ENCODE measurements around the gene PBX2. TPM values are rescaled to one million over a fixed set of nuclear protein-coding genes. Genes with fewer than 3 reads are reported as not detected.

PBX2 gene
- total and polyA plus RNA-seq, 2 of the 4 experiments (the other 2 are of a cell fraction): 17.7 to 56.8 TPM

DNA sequence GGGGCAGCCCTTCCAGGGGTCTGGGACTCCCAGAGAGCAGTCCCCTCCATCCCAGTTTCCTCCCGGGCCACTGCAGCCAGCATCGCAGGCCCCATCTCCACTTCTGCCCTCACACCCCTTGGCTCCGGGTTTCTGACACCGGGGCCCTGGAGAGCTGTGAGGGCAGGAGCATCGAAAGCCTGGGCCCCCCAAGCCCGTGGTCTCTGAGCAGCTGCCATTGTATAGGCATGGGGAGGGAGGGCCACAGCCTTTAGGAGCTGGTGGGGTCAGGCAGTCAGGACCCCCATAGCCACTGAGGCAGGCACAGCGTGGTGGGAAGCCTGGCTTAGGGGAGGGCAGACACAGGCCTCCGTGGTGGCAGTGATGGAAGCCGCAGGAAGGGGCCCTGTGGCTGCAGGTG lies 12.2 kb upstream of the PBX2 start:
- peaks cover 10% of the 10 kb centered on the region; the same call in 1 of the 2 replicates for H3K27me3 ChIP-seq (ENCODE audit: control insufficient read depth, insufficient read depth, low read length)
- no peak overlapping the region for H2AK9ac ChIP-seq (replicated peaks; ENCODE audit: low read depth, low read length, poor library complexity)
- no peak overlapping the region for H2AFZ ChIP-seq (replicated peaks; ENCODE audit: low read length, poor library complexity)
- no peak overlapping the region for H4K5ac ChIP-seq (ENCODE audit: low read depth, low read length)
- BruUV-seq (replicated peaks): no TSS peak
- no peak overlapping the region for H3K23ac ChIP-seq (ENCODE audit: low read depth, low read length)
- H3K9me3 ChIP-seq (ENCODE audit: control insufficient read depth, insufficient read depth, low read length): no peaks in the 10 kb centered on the region
- dilution Hi-C loops (cut with HindIII; ENCODE audit: low sequenced_read_pairs, unreplicated experiment): no loop called here
- H2BK5ac ChIP-seq (ENCODE audit: low read depth, low read length, poor library complexity, severe bottlenecking): no peak overlapping the region
- no peaks in the 10 kb centered on the region for H4K20me1 ChIP-seq (ENCODE audit: insufficient read depth, low read length)
- CTCF ChIA-PET: no interaction called here
- no peak overlapping the region for H2AK5ac ChIP-seq (ENCODE audit: low read depth, low read length)
- no peak overlapping the region for H3K27ac ChIP-seq (ENCODE audit: insufficient read depth, low read length)
- H3K9me1 ChIP-seq (ENCODE audit: insufficient read depth, low read length): no peaks in the 10 kb centered on the region
- TF ChIP-seq, protein P1, sequence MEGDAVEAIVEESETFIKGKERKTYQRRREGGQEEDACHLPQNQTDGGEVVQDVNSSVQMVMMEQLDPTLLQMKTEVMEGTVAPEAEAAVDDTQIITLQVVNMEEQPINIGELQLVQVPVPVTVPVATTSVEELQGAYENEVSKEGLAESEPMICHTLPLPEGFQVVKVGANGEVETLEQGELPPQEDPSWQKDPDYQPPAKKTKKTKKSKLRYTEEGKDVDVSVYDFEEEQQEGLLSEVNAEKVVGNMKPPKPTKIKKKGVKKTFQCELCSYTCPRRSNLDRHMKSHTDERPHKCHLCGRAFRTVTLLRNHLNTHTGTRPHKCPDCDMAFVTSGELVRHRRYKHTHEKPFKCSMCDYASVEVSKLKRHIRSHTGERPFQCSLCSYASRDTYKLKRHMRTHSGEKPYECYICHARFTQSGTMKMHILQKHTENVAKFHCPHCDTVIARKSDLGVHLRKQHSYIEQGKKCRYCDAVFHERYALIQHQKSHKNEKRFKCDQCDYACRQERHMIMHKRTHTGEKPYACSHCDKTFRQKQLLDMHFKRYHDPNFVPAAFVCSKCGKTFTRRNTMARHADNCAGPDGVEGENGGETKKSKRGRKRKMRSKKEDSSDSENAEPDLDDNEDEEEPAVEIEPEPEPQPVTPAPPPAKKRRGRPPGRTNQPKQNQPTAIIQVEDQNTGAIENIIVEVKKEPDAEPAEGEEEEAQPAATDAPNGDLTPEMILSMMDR (conservative IDR thresholded peaks at IDR 0.05; ENCODE audit: low read depth, low read length): no peak
- TF ChIP-seq MXI1 (IDR thresholded peaks at IDR 0.05; ENCODE audit: borderline replicate concordance, low read depth, low read length): no peak
- TF ChIP-seq, protein P2, sequence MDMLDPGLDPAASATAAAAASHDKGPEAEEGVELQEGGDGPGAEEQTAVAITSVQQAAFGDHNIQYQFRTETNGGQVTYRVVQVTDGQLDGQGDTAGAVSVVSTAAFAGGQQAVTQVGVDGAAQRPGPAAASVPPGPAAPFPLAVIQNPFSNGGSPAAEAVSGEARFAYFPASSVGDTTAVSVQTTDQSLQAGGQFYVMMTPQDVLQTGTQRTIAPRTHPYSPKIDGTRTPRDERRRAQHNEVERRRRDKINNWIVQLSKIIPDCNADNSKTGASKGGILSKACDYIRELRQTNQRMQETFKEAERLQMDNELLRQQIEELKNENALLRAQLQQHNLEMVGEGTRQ (IDR thresholded peaks at IDR 0.05; ENCODE audit: low read depth, low read length): no peak
- TF ChIP-seq CHD1 (IDR thresholded peaks at IDR 0.05; ENCODE audit: low read depth, low read length): no peak
- TF ChIP-seq, protein P3, sequence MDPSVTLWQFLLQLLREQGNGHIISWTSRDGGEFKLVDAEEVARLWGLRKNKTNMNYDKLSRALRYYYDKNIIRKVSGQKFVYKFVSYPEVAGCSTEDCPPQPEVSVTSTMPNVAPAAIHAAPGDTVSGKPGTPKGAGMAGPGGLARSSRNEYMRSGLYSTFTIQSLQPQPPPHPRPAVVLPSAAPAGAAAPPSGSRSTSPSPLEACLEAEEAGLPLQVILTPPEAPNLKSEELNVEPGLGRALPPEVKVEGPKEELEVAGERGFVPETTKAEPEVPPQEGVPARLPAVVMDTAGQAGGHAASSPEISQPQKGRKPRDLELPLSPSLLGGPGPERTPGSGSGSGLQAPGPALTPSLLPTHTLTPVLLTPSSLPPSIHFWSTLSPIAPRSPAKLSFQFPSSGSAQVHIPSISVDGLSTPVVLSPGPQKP (IDR thresholded peaks at IDR 0.05; ENCODE audit: borderline replicate concordance, low read depth, low read length): no peak
- TF ChIP-seq SMC3 (IDR thresholded peaks at IDR 0.05; ENCODE audit: low read depth, low read length): no peak
- no peak for TF ChIP-seq BHLHE40 (IDR thresholded peaks at IDR 0.05; ENCODE audit: low read depth, low read length)
- no peak for TF ChIP-seq NFE2L2 (IDR thresholded peaks at IDR 0.05; ENCODE audit: low read depth, low read length)
- TF ChIP-seq POLR2A (IDR thresholded peaks at IDR 0.05; ENCODE audit: low read depth, low read length): no peak
- TF ChIP-seq MAZ (IDR thresholded peaks at IDR 0.05; ENCODE audit: borderline replicate concordance, low read depth, low read length): no peak
- no peak for TF ChIP-seq CEBPB (IDR thresholded peaks at IDR 0.05; ENCODE audit: low read depth, low read length)
- no peak for TF ChIP-seq MAFK (IDR thresholded peaks at IDR 0.05; ENCODE audit: low read depth, low read length)
- H2BK20ac ChIP-seq (ENCODE audit: low read depth, low read length): no peak overlapping the region
- H2BK120ac ChIP-seq (ENCODE audit: low read depth, low read length): no peak overlapping the region
- intact Hi-C loops (cut with micrococcal nuclease): no loop called here
- no peak overlapping the region for H4K91ac ChIP-seq (ENCODE audit: insufficient read depth, low read depth, low read length)
- no peak for DNase-seq
- WGBS, 2 experiments (ENCODE audit: extremely low coverage in 2 of 2, insufficient read length in 1 of 2): 53% methylated on average over 2 of the region's 9 CpGs; no CpG with 5 or more reads in 1 of the 2 experiments
- H3K79me1 ChIP-seq (ENCODE audit: low read depth in 1 of 2, low read length in 2 of 2): no peaks in the 10 kb centered on the region
- no peak overlapping the region for H3K4ac ChIP-seq (ENCODE audit: low read depth, low read length)
- no peak overlapping the region for H3K4me2 ChIP-seq (ENCODE audit: low read depth, low read length)
- no peak overlapping the region for H3K14ac ChIP-seq (replicated peaks; ENCODE audit: low read depth, low read length)
- H3K4me3 ChIP-seq (ENCODE audit: insufficient read depth, low read depth, low read length): no peak overlapping the region
- POLR2A ChIA-PET (ENCODE audit: unreplicated experiment): no interaction called here
- no peak overlapping the region for H3K18ac ChIP-seq (ENCODE audit: low read depth, low read length)
- H3K4me1 ChIP-seq (ENCODE audit: control insufficient read depth, insufficient read depth, low read length): no peaks in the 10 kb centered on the region
- H2BK15ac ChIP-seq (ENCODE audit: low read depth, low read length): no peak overlapping the region
- no peaks in the 10 kb centered on the region for H3K36me3 ChIP-seq (ENCODE audit: control insufficient read depth, insufficient read depth, low read length)
- H4K8ac ChIP-seq (ENCODE audit: low read depth in 2 of 2, low read length in 2 of 2): no peak overlapping the region
- in situ Hi-C loops (cut with MboI; ENCODE audit: low sequenced_read_pairs): no loop called here
- H3K56ac ChIP-seq (ENCODE audit: extremely low read depth, insufficient read depth, low read length): no peak overlapping the region
- no peak for ATAC-seq (ENCODE audit: low read depth)
- no peak overlapping the region for H3K9ac ChIP-seq (ENCODE audit: low read depth, low read length)
